Hypothalamus (tissue), 51 donors: ENCODE measurements around the gene CCDC14.
"Not testable (repeated sequence)": the region's sequence is repeated elsewhere in the genome, so short reads cannot be mapped to it uniquely, and the experiment has no call there.

Source experiments
- DNase-seq, 51 donors: peaks; one replicate each; lab custom pipeline; 2025; lab: John Stamatoyannopoulos, UW

CCDC14 gene

GRCh38 chr3:123909785-123910184, 51.2 kb downstream of the CCDC14 start:
- DNase-seq, result no peak

- no peak for DNase-seq
Measured at GRCh38 chr3:123907720-123908119, 53.3 kb downstream of the CCDC14 start.

GRCh38 chr3:123899300-123899865, 61.6 kb downstream of the CCDC14 start:
- no peak for DNase-seq

- DNase-seq, result no peak
Measured at GRCh38 chr3:123893012-123893411, 68.0 kb downstream of the CCDC14 start.

GRCh38 chr3:123892195-123892594, 68.8 kb downstream of the CCDC14 start:
- no peak for DNase-seq

- DNase-seq, result not testable (repeated sequence)
Measured at GRCh38 chr3:123890991-123891390, 70.0 kb downstream of the CCDC14 start.

GRCh38 chr3:123890162-123890561, 70.9 kb downstream of the CCDC14 start:
- DNase-seq, result not testable (repeated sequence)

- DNase-seq, result no peak
Measured at GRCh38 chr3:123884993-123885392, 76.0 kb downstream of the CCDC14 start.

GRCh38 chr3:123884203-123884831, 76.7 kb downstream of the CCDC14 start, which contains the start of gene MYLK:
TSS of gene MYLK (minus strand) at chr3:123884332. CDS start at chr3:123793841, 90,491 bp downstream.
- peak in 15 of 51 donors; percentile 2 to 57 (median 18) for DNase-seq

- no peak for DNase-seq
Measured at GRCh38 chr3:123883701-123884202, 77.3 kb downstream of the CCDC14 start.

- DNase-seq, result no peak
Measured at GRCh38 chr3:123883111-123883510, 77.9 kb downstream of the CCDC14 start.

GRCh38 chr3:123881771-123882170, 79.3 kb downstream of the CCDC14 start:
- no peak for DNase-seq

- DNase-seq, result peak in 4 of 51 donors; percentile 4 to 14 (median 12)
Measured at GRCh38 chr3:123880998-123881561, 79.9 kb downstream of the CCDC14 start.

- no peak for DNase-seq
Measured at GRCh38 chr3:123878807-123879206, 82.2 kb downstream of the CCDC14 start.

GRCh38 chr3:123877965-123878364, 83.1 kb downstream of the CCDC14 start:
- no peak for DNase-seq

GRCh38 chr3:123877466-123877865, 83.6 kb downstream of the CCDC14 start:
- no peak for DNase-seq

- no peak for DNase-seq
Measured at GRCh38 chr3:123876858-123877257, 84.2 kb downstream of the CCDC14 start.

GRCh38 chr3:123872621-123873020, 88.4 kb downstream of the CCDC14 start:
- no peak for DNase-seq

GRCh38 chr3:123871946-123872345, 89.1 kb downstream of the CCDC14 start:
- DNase-seq, result no peak

GRCh38 chr3:123870033-123870432, 91.0 kb downstream of the CCDC14 start:
- no peak for DNase-seq

- DNase-seq, result no peak
Measured at GRCh38 chr3:123869165-123869564, 91.9 kb downstream of the CCDC14 start.

- no peak for DNase-seq
Measured at GRCh38 chr3:123864706-123865105, 96.3 kb downstream of the CCDC14 start.
